Activated CD4-positive, alpha-beta T cell treated with anti-CD3 and anti-CD28 coated beads, Interleukin-10, Interleukin-2, amounts not matched to agents 100 ng/mL and 50 ng/mL, durations not matched to agents 16 hours and 8 hours (primary cell): Measurements from ENCODE around the gene XKRX.

Experiments used
- DNase-seq: peaks from one replicate; pipeline ENCODE4 v3.0.0-alpha.2; 2020

XKRX gene

GRCh38 chrX:100928660-100929613 is at the start of gene XKRX:
Gene XKRX (minus strand): TSS chrX:100928917. CDS start chrX:100928304, 613 bp downstream.
- DNase-seq: peak; percentile 38

GRCh38 chrX:100976211-100976610 is 47.5 kb upstream of the XKRX start:
- DNase-seq: no peak

GRCh38 chrX:100975212-100975611 is 46.5 kb upstream of the XKRX start:
- DNase-seq: no peak

- no peak for DNase-seq
Measured at GRCh38 chrX:100973411-100973810, 44.7 kb upstream of the XKRX start.

- DNase-seq: no peak
Measured at GRCh38 chrX:100969936-100970335, 41.2 kb upstream of the XKRX start.

GRCh38 chrX:100969408-100969807 is 40.7 kb upstream of the XKRX start, which contains the start of gene ARL13A:
Gene ARL13A (plus strand): TSS chrX:100969708. CDS start chrX:100973690, 3,982 bp downstream.
- no peak for DNase-seq

- DNase-seq: no peak
Measured at GRCh38 chrX:100964362-100964761, 35.6 kb upstream of the XKRX start.

- DNase-seq: no peak
Measured at GRCh38 chrX:100962811-100963210, 34.1 kb upstream of the XKRX start.

- no peak for DNase-seq
Measured at GRCh38 chrX:100948557-100948956, 19.8 kb upstream of the XKRX start.

GRCh38 chrX:100946299-100946927 is 17.7 kb upstream of the XKRX start:
- DNase-seq: no peak

- DNase-seq: no peak
Measured at GRCh38 chrX:100944601-100945000, 15.9 kb upstream of the XKRX start.

- DNase-seq: no peak
Measured at GRCh38 chrX:100939333-100939732, 10.6 kb upstream of the XKRX start.

- no peak for DNase-seq
Measured at GRCh38 chrX:100935767-100936166, 7.0 kb upstream of the XKRX start.

- no peak for DNase-seq
Measured at GRCh38 chrX:100931925-100932285, 3.2 kb upstream of the XKRX start.

- DNase-seq: peak; percentile 67
Measured at GRCh38 chrX:100931218-100931924, 2.7 kb upstream of the XKRX start.

GRCh38 chrX:100926453-100926852 is 2.3 kb downstream of the XKRX start:
- no peak for DNase-seq

- no peak for DNase-seq
Measured at GRCh38 chrX:100924375-100924774, 4.3 kb downstream of the XKRX start.

- no peak for DNase-seq
Measured at GRCh38 chrX:100915562-100915961, 13.2 kb downstream of the XKRX start.

- no peak for DNase-seq
Measured at GRCh38 chrX:100913111-100913510, 15.6 kb downstream of the XKRX start.

- no peak for DNase-seq
Measured at GRCh38 chrX:100911731-100912130, 17.0 kb downstream of the XKRX start.

- no peak for DNase-seq
Measured at GRCh38 chrX:100905620-100906019, 23.1 kb downstream of the XKRX start.

- no peak for DNase-seq
Measured at GRCh38 chrX:100904433-100904832, 24.3 kb downstream of the XKRX start.

GRCh38 chrX:100895365-100896075 is 33.2 kb downstream of the XKRX start:
- peak; percentile 50 for DNase-seq
